ENCODE results near the gene IGSF9.
A peak's percentile ranks its signal among the peaks of the same experiment; 100 is the strongest.

IGSF9 gene

GRCh38 chr1:159959451-159959850 is 14.0 kb upstream of the IGSF9 start:
- Histone ChIP-seq H3K36me3 (ENCODE audit: control insufficient read depth in 2 of 2, insufficient read depth in 2 of 2, low read length in 2 of 2) (no peaks in the 10 kb centered on the region), H3K27ac (ENCODE audit: low read depth in 2 of 2, low read length in 2 of 2) (no peak overlapping the region), H3K9ac (ENCODE audit: low read depth in 1 of 2, low read length in 2 of 2) (no peak overlapping the region), H3K27me3 (ENCODE audit: control insufficient read depth in 2 of 2, insufficient read depth in 2 of 2, low read length in 2 of 2) (no peaks in the 10 kb centered on the region), H3K9me3 (ENCODE audit: control insufficient read depth in 2 of 2, low read length in 2 of 2) (no peaks in the 10 kb centered on the region), H3K4me1 (ENCODE audit: control insufficient read depth in 2 of 2, insufficient read depth in 2 of 2, low read length in 2 of 2) (peaks cover 6 to 20% of the 10 kb centered on the region in 2 donors), H3K4me3 (ENCODE audit: low read length in 2 of 2) (no peak overlapping the region)

GRCh38 chr1:159958719-159959380 is 13.4 kb upstream of the IGSF9 start:
- Histone ChIP-seq H3K27me3 (ENCODE audit: control insufficient read depth in 2 of 2, insufficient read depth in 2 of 2, low read length in 2 of 2) (no peaks in the 10 kb centered on the region), H3K4me3 (ENCODE audit: low read length in 2 of 2) (no peak overlapping the region), H3K9ac (ENCODE audit: low read depth in 1 of 2, low read length in 2 of 2) (no peak overlapping the region), H3K9me3 (ENCODE audit: control insufficient read depth in 2 of 2, low read length in 2 of 2) (no peaks in the 10 kb centered on the region), H3K36me3 (ENCODE audit: control insufficient read depth in 2 of 2, insufficient read depth in 2 of 2, low read length in 2 of 2) (no peaks in the 10 kb centered on the region), H3K27ac (ENCODE audit: low read depth in 2 of 2, low read length in 2 of 2) (no peak overlapping the region), H3K4me1 (ENCODE audit: control insufficient read depth in 2 of 2, insufficient read depth in 2 of 2, low read length in 2 of 2) (peaks cover 6 to 20% of the 10 kb centered on the region in 2 donors)

GRCh38 chr1:159957824-159958268 is 12.4 kb upstream of the IGSF9 start:
- H3K27ac ChIP-seq (ENCODE audit: low read depth in 2 of 2, low read length in 2 of 2) = no peak overlapping the region

GRCh38 chr1:159955456-159955855 is 10.0 kb upstream of the IGSF9 start:
- H3K36me3 ChIP-seq (ENCODE audit: control insufficient read depth in 2 of 2, insufficient read depth in 2 of 2, low read length in 2 of 2) = no peaks in the 10 kb centered on the region
- H3K4me1 ChIP-seq (ENCODE audit: control insufficient read depth in 2 of 2, insufficient read depth in 2 of 2, low read length in 2 of 2) = peaks cover 0 to 4% of the 10 kb centered on the region in 2 donors

More at GRCh38 chr1:159957824-159958268, 12.4 kb upstream of the IGSF9 start:
- peak overlapping the region in 1 of 2 donors; percentile 42 for H3K9ac ChIP-seq (ENCODE audit: low read depth in 1 of 2, low read length in 2 of 2)
- no peaks in the 10 kb centered on the region for H3K9me3 ChIP-seq (ENCODE audit: control insufficient read depth in 2 of 2, low read length in 2 of 2)
- peaks cover 6 to 20% of the 10 kb centered on the region in 2 donors for H3K4me1 ChIP-seq (ENCODE audit: control insufficient read depth in 2 of 2, insufficient read depth in 2 of 2, low read length in 2 of 2)
- H3K27me3 ChIP-seq (ENCODE audit: control insufficient read depth in 2 of 2, insufficient read depth in 2 of 2, low read length in 2 of 2) = no peaks in the 10 kb centered on the region
- no peak overlapping the region for H3K4me3 ChIP-seq (ENCODE audit: low read length in 2 of 2)
- H3K36me3 ChIP-seq (ENCODE audit: control insufficient read depth in 2 of 2, insufficient read depth in 2 of 2, low read length in 2 of 2) = no peaks in the 10 kb centered on the region

GRCh38 chr1:159953536-159954515 is 8.4 kb upstream of the IGSF9 start, which contains the start of gene SLAMF9:
Gene SLAMF9 (minus strand): TSS chr1:159954237. CDS start chr1:159954137, 100 bp downstream.
- Histone ChIP-seq H3K4me3 (ENCODE audit: low read length in 2 of 2) (no peak within 1 kb of the TSS), H3K27ac (ENCODE audit: low read depth in 2 of 2, low read length in 2 of 2) (no peak within 1 kb of the TSS), H3K36me3 (ENCODE audit: control insufficient read depth in 2 of 2, insufficient read depth in 2 of 2, low read length in 2 of 2) (no peaks in the 10 kb centered on the region), H3K9ac (ENCODE audit: low read depth in 1 of 2, low read length in 2 of 2) (no peak within 1 kb of the TSS), H3K4me1 (ENCODE audit: control insufficient read depth in 2 of 2, insufficient read depth in 2 of 2, low read length in 2 of 2) (peaks cover 11 to 15% of the 10 kb centered on the region in 2 donors), H3K9me3 (ENCODE audit: control insufficient read depth in 2 of 2, low read length in 2 of 2) (no peaks in the 10 kb centered on the region), H3K27me3 (ENCODE audit: control insufficient read depth in 2 of 2, insufficient read depth in 2 of 2, low read length in 2 of 2) (no peaks in the 10 kb centered on the region)

More at GRCh38 chr1:159955456-159955855, 10.0 kb upstream of the IGSF9 start:
- no peaks in the 10 kb centered on the region for H3K27me3 ChIP-seq (ENCODE audit: control insufficient read depth in 2 of 2, insufficient read depth in 2 of 2, low read length in 2 of 2)
- H3K9ac ChIP-seq (ENCODE audit: low read depth in 1 of 2, low read length in 2 of 2) = no peak overlapping the region
- H3K9me3 ChIP-seq (ENCODE audit: control insufficient read depth in 2 of 2, low read length in 2 of 2) = no peaks in the 10 kb centered on the region
- no peak overlapping the region for H3K27ac ChIP-seq (ENCODE audit: low read depth in 2 of 2, low read length in 2 of 2)
- no peak overlapping the region for H3K4me3 ChIP-seq (ENCODE audit: low read length in 2 of 2)

GRCh38 chr1:159952932-159953331 is 7.5 kb upstream of the IGSF9 start:
- Histone ChIP-seq H3K9ac (ENCODE audit: low read depth in 1 of 2, low read length in 2 of 2) (no peak overlapping the region), H3K27ac (ENCODE audit: low read depth in 2 of 2, low read length in 2 of 2) (no peak overlapping the region), H3K36me3 (ENCODE audit: control insufficient read depth in 2 of 2, insufficient read depth in 2 of 2, low read length in 2 of 2) (no peaks in the 10 kb centered on the region), H3K9me3 (ENCODE audit: control insufficient read depth in 2 of 2, low read length in 2 of 2) (no peaks in the 10 kb centered on the region), H3K4me1 (ENCODE audit: control insufficient read depth in 2 of 2, insufficient read depth in 2 of 2, low read length in 2 of 2) (peaks cover 12 to 21% of the 10 kb centered on the region in 2 donors), H3K4me3 (ENCODE audit: low read length in 2 of 2) (no peak overlapping the region), H3K27me3 (ENCODE audit: control insufficient read depth in 2 of 2, insufficient read depth in 2 of 2, low read length in 2 of 2) (no peaks in the 10 kb centered on the region)

- H3K4me1 ChIP-seq (ENCODE audit: control insufficient read depth in 2 of 2, insufficient read depth in 2 of 2, low read length in 2 of 2) = peaks cover 13 to 21% of the 10 kb centered on the region in 2 donors
- H3K9ac ChIP-seq (ENCODE audit: low read depth in 1 of 2, low read length in 2 of 2) = no peak overlapping the region
- H3K27ac ChIP-seq (ENCODE audit: low read depth in 2 of 2, low read length in 2 of 2) = no peak overlapping the region
- no peak overlapping the region for H3K4me3 ChIP-seq (ENCODE audit: low read length in 2 of 2)
- no peaks in the 10 kb centered on the region for H3K27me3 ChIP-seq (ENCODE audit: control insufficient read depth in 2 of 2, insufficient read depth in 2 of 2, low read length in 2 of 2)
- no peaks in the 10 kb centered on the region for H3K9me3 ChIP-seq (ENCODE audit: control insufficient read depth in 2 of 2, low read length in 2 of 2)
- H3K36me3 ChIP-seq (ENCODE audit: control insufficient read depth in 2 of 2, insufficient read depth in 2 of 2, low read length in 2 of 2) = no peaks in the 10 kb centered on the region
These were observed 6.1 kb upstream of the IGSF9 start for GRCh38 chr1:159951551-159951950.

GRCh38 chr1:159951016-159951415 is 5.6 kb upstream of the IGSF9 start:
- H3K27me3 ChIP-seq (ENCODE audit: control insufficient read depth in 2 of 2, insufficient read depth in 2 of 2, low read length in 2 of 2) = no peaks in the 10 kb centered on the region
- H3K36me3 ChIP-seq (ENCODE audit: control insufficient read depth in 2 of 2, insufficient read depth in 2 of 2, low read length in 2 of 2) = no peaks in the 10 kb centered on the region
- no peak overlapping the region for H3K9ac ChIP-seq (ENCODE audit: low read depth in 1 of 2, low read length in 2 of 2)
- no peak overlapping the region for H3K4me3 ChIP-seq (ENCODE audit: low read length in 2 of 2)
- no peak overlapping the region for H3K27ac ChIP-seq (ENCODE audit: low read depth in 2 of 2, low read length in 2 of 2)
- H3K4me1 ChIP-seq (ENCODE audit: control insufficient read depth in 2 of 2, insufficient read depth in 2 of 2, low read length in 2 of 2) = peaks cover 17 to 26% of the 10 kb centered on the region in 2 donors
- no peaks in the 10 kb centered on the region for H3K9me3 ChIP-seq (ENCODE audit: control insufficient read depth in 2 of 2, low read length in 2 of 2)

- Histone ChIP-seq H3K27ac (ENCODE audit: low read depth in 2 of 2, low read length in 2 of 2) (peak overlapping the region in 1 of 2 donors; percentile 59), H3K36me3 (ENCODE audit: control insufficient read depth in 2 of 2, insufficient read depth in 2 of 2, low read length in 2 of 2) (no peaks in the 10 kb centered on the region), H3K4me3 (ENCODE audit: low read length in 2 of 2) (no peak overlapping the region), H3K9me3 (ENCODE audit: control insufficient read depth in 2 of 2, low read length in 2 of 2) (no peaks in the 10 kb centered on the region), H3K9ac (ENCODE audit: low read depth in 1 of 2, low read length in 2 of 2) (no peak overlapping the region), H3K4me1 (ENCODE audit: control insufficient read depth in 2 of 2, insufficient read depth in 2 of 2, low read length in 2 of 2) (peaks cover 25 to 32% of the 10 kb centered on the region in 2 donors), H3K27me3 (ENCODE audit: control insufficient read depth in 2 of 2, insufficient read depth in 2 of 2, low read length in 2 of 2) (no peaks in the 10 kb centered on the region)
These were observed 4.6 kb upstream of the IGSF9 start for GRCh38 chr1:159949981-159950381.

GRCh38 chr1:159949123-159949522 is 3.7 kb upstream of the IGSF9 start:
- Histone ChIP-seq H3K4me1 (ENCODE audit: control insufficient read depth in 2 of 2, insufficient read depth in 2 of 2, low read length in 2 of 2) (peaks cover 31 to 36% of the 10 kb centered on the region in 2 donors), H3K27ac (ENCODE audit: low read depth in 2 of 2, low read length in 2 of 2) (peak overlapping the region; percentile 18 to 59), H3K4me3 (ENCODE audit: low read length in 2 of 2) (no peak overlapping the region), H3K27me3 (ENCODE audit: control insufficient read depth in 2 of 2, insufficient read depth in 2 of 2, low read length in 2 of 2) (peaks cover 0 to 2% of the 10 kb centered on the region in 2 donors), H3K9me3 (ENCODE audit: control insufficient read depth in 2 of 2, low read length in 2 of 2) (no peaks in the 10 kb centered on the region), H3K9ac (ENCODE audit: low read depth in 1 of 2, low read length in 2 of 2) (no peak overlapping the region), H3K36me3 (ENCODE audit: control insufficient read depth in 2 of 2, insufficient read depth in 2 of 2, low read length in 2 of 2) (no peaks in the 10 kb centered on the region)
